ENCODE measurements around the gene GUCA2A. TPM values are rescaled to one million over a fixed set of nuclear protein-coding genes. Genes with fewer than 3 reads are reported as not detected.
A peak's percentile ranks its signal among the peaks of the same experiment; 100 is the strongest.

The GUCA2A gene
- total RNA-seq, 1 donor from 2014 or later = not detected

DNA sequence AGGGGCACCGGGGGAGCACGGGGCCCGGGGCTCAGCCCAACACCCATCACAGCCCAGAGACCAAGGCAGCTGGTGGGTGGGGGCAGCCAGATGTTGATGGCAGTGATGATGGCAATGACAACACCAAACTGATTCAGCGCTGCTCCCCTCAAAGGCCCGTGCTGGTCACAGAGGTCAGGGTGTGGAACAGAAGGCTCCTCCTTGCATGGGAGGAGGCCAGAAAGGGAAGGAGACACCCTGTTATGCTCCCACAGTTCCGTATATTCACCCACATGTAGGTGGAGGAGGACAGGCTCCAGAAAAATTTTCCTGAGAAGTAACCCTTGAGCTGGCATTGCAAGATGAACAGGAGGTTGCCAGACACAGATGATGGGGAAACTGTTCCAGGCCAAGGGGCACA lies 10.9 kb downstream of the GUCA2A start:
- no peaks in the 10 kb centered on the region for H3K36me3 ChIP-seq
- H3K4me3 ChIP-seq = no peak overlapping the region
- DNase-seq (ENCODE audit: extremely low spot score in 2 of 2) = no peak
- intact Hi-C loops (cut with DNase I) = no loop called here
- TF ChIP-seq POLR2AphosphoS5 (IDR thresholded peaks at IDR 0.05; ENCODE audit: insufficient read depth in 1 of 2, low read depth in 1 of 2) (no peak), POLR2A (IDR thresholded peaks at IDR 0.05) (no peak)
- TF ChIP-seq, protein P1, sequence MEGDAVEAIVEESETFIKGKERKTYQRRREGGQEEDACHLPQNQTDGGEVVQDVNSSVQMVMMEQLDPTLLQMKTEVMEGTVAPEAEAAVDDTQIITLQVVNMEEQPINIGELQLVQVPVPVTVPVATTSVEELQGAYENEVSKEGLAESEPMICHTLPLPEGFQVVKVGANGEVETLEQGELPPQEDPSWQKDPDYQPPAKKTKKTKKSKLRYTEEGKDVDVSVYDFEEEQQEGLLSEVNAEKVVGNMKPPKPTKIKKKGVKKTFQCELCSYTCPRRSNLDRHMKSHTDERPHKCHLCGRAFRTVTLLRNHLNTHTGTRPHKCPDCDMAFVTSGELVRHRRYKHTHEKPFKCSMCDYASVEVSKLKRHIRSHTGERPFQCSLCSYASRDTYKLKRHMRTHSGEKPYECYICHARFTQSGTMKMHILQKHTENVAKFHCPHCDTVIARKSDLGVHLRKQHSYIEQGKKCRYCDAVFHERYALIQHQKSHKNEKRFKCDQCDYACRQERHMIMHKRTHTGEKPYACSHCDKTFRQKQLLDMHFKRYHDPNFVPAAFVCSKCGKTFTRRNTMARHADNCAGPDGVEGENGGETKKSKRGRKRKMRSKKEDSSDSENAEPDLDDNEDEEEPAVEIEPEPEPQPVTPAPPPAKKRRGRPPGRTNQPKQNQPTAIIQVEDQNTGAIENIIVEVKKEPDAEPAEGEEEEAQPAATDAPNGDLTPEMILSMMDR (IDR thresholded peaks at IDR 0.05) = no peak
- no peaks in the 10 kb centered on the region for H3K9me3 ChIP-seq
- H3K27me3 ChIP-seq = no peaks in the 10 kb centered on the region
- no peak overlapping the region for H3K27ac ChIP-seq
- no peaks in the 10 kb centered on the region for H3K4me1 ChIP-seq

- Histone ChIP-seq H3K36me3 (no peaks in the 10 kb centered on the region), H3K4me3 (no peak within 1 kb of the TSS), H3K9me3 (no peaks in the 10 kb centered on the region), H3K27ac (no peak within 1 kb of the TSS), H3K4me1 (no peaks in the 10 kb centered on the region), H3K27me3 (no peaks in the 10 kb centered on the region)
- no peak for DNase-seq (ENCODE audit: extremely low spot score in 2 of 2)
- TF ChIP-seq POLR2AphosphoS5 (IDR thresholded peaks at IDR 0.05; ENCODE audit: insufficient read depth in 1 of 2, low read depth in 1 of 2) = no peak
- no peak for TF ChIP-seq POLR2A (IDR thresholded peaks at IDR 0.05)
- TF ChIP-seq, protein P1 (IDR thresholded peaks at IDR 0.05) = no peak
- intact Hi-C loops (cut with DNase I) = no loop called here
These were observed 11.5 kb downstream of the GUCA2A start, which contains the start of gene GUCA2B for GRCh38 chr1:42152907-42153600. GUCA2B (plus strand) TSS chr1:42153410; CDS start chr1:42153451, 41 bp downstream.

DNA sequence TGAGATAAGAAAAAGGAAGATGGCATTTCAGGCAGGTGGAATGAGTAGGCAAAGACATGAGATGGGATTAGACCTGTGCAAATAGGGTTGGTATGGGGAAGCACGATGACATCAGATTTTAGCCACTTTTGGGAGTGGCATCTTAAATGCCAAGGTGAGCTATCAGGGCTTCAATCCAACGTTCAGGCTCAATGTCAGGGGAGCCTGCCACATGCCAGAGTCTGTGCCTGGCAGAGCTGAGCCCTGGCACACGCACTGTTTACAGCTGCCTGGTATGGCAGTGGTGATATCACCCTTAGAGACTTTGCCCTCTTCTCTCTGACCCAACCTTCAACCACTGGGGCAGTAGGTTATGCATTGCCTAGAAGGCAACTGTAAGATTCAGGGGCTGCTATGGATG lies 12.4 kb downstream of the GUCA2A start:
- H3K9me3 ChIP-seq = no peaks in the 10 kb centered on the region
- H3K27ac ChIP-seq = no peak overlapping the region
- intact Hi-C loops (cut with DNase I) = no loop called here
- H3K27me3 ChIP-seq = no peaks in the 10 kb centered on the region
- DNase-seq (ENCODE audit: extremely low spot score in 2 of 2) = no peak
- peak in 1 of 2 donors; percentile 17 for TF ChIP-seq POLR2AphosphoS5 (IDR thresholded peaks at IDR 0.05; ENCODE audit: insufficient read depth in 1 of 2, low read depth in 1 of 2)
- TF ChIP-seq, protein P1 (IDR thresholded peaks at IDR 0.05) = no peak
- H3K4me1 ChIP-seq = no peaks in the 10 kb centered on the region
- no peaks in the 10 kb centered on the region for H3K36me3 ChIP-seq
- no peak overlapping the region for H3K4me3 ChIP-seq

GRCh38 chr1:42150651-42151050 lies 13.9 kb downstream of the GUCA2A start:
- Histone ChIP-seq H3K4me3 (no peak overlapping the region), H3K36me3 (no peaks in the 10 kb centered on the region), H3K9me3 (no peaks in the 10 kb centered on the region), H3K27ac (no peak overlapping the region), H3K4me1 (peaks cover 7% of the 10 kb centered on the region), H3K27me3 (no peaks in the 10 kb centered on the region)
- DNase-seq (ENCODE audit: extremely low spot score in 2 of 2) = no peak
- intact Hi-C loops (cut with DNase I) = no loop called here
- TF ChIP-seq, protein P1 (IDR thresholded peaks at IDR 0.05) = no peak
- TF ChIP-seq POLR2A (IDR thresholded peaks at IDR 0.05) (no peak), POLR2AphosphoS5 (IDR thresholded peaks at IDR 0.05; ENCODE audit: insufficient read depth in 1 of 2, low read depth in 1 of 2) (no peak)

DNA sequence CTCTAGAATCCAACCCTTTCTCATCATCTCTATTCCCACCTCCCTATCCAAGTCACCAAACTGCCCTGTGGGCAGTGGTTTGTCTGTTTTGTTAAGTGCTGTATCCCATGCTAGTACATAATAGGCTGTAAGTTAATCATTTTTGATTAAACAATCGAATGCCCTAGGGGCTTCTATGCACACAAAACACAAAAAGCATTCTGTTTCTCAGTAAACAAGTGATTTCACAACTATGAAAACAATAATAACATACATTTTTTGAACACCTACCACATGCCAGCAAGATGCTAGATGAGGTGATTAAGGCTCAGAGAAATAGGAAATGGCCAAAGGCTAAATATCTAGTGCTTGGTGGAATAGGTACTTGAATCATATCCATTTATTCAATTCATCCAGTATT lies 16.4 kb downstream of the GUCA2A start:
- DNase-seq (ENCODE audit: extremely low spot score in 2 of 2) = no peak
- Histone ChIP-seq H3K4me1 (peaks cover 7% of the 10 kb centered on the region), H3K9me3 (no peaks in the 10 kb centered on the region), H3K27me3 (no peaks in the 10 kb centered on the region), H3K36me3 (no peaks in the 10 kb centered on the region), H3K27ac (no peak overlapping the region), H3K4me3 (no peak overlapping the region)
- TF ChIP-seq POLR2AphosphoS5 (IDR thresholded peaks at IDR 0.05; ENCODE audit: insufficient read depth in 1 of 2, low read depth in 1 of 2) (no peak), POLR2A (IDR thresholded peaks at IDR 0.05) (no peak)
- TF ChIP-seq, protein P1 (IDR thresholded peaks at IDR 0.05) = no peak
- intact Hi-C loops (cut with DNase I) = no loop called here
